Keratinocyte (primary cell): Measurements from ENCODE around the gene NFYC. TPM values are rescaled to one million over a fixed set of nuclear protein-coding genes. Genes with fewer than 3 reads are reported as not detected.
A peak's percentile ranks its signal among the peaks of the same experiment; 100 is the strongest.

Experiments
- DNase-seq: peaks from one replicate; pipeline ENCODE4 v3.0.0-alpha.2; 2011; ENCODE audit warnings: low read depth, missing footprints, low spot score
- FAIRE-seq: peaks from 2 replicates; lab custom pipeline; 2011; peaks lifted over from hg19 to GRCh38; lab: Jason Lieb, UNC
- H2AFZ ChIP-seq: 2 replicates; pipeline ENCODE4 v1.6.0; 2012; ENCODE audit warnings: low read length, control low read depth, inconsistent platforms; ENCODE audit not compliant: control insufficient read depth
- H3K27ac ChIP-seq: 2 replicates; pipeline ENCODE4 v1.5.1; 2011; ENCODE audit warnings: low read length; ENCODE audit not compliant: control insufficient read depth, insufficient read depth
- H3K27me3 ChIP-seq: 3 replicates; pipeline ENCODE4 v1.6.0; 2011; ENCODE audit warnings: low read length; ENCODE audit not compliant: control insufficient read depth, insufficient read depth; ENCODE audit errors: extremely low read depth
- H3K36me3 ChIP-seq, 2 experiments: 2 replicates in 1 of 2; 3 replicates in 1 of 2; pipeline ENCODE4 v1.5.1; 2011; ENCODE audit warnings: low read length in 2 of 2, mild to moderate bottlenecking in 1 of 2; ENCODE audit not compliant: control insufficient read depth in 2 of 2, insufficient read depth in 2 of 2; ENCODE audit errors: extremely low read depth in 1 of 2
- H3K4me1 ChIP-seq: 3 replicates; pipeline ENCODE4 v1.5.1; 2011; ENCODE audit warnings: low read length; ENCODE audit not compliant: control insufficient read depth, insufficient read depth; ENCODE audit errors: extremely low read depth
- H3K4me2 ChIP-seq: 3 replicates; pipeline ENCODE4 v1.6.0; 2011; ENCODE audit warnings: low read depth, low read length; ENCODE audit not compliant: control insufficient read depth, insufficient read depth; ENCODE audit errors: extremely low read depth
- H3K4me3 ChIP-seq, 3 experiments: fragments of 200-600 bp in 1 of 3; sonication (generic) in 1 of 3; 2 replicates in 2 of 3; 3 replicates in 1 of 3; pipeline ENCODE4 v1.5.1; 2011 to 2016; ENCODE audit warnings: low read length in 3 of 3, mild to moderate bottlenecking in 3 of 3, control low read depth in 2 of 3, inconsistent platforms in 1 of 3, low read depth in 1 of 3, mixed read lengths in 1 of 3, mixed run types in 1 of 3, moderate library complexity in 1 of 3; ENCODE audit not compliant: control insufficient read depth in 2 of 3, insufficient read depth in 2 of 3; ENCODE audit errors: extremely low read depth in 1 of 3
- H3K79me2 ChIP-seq: 2 replicates; pipeline ENCODE4 v1.6.0; 2012; ENCODE audit warnings: low read length; ENCODE audit not compliant: control insufficient read depth, insufficient read depth
- H3K9ac ChIP-seq: 3 replicates; pipeline ENCODE4 v1.6.0; 2011; ENCODE audit warnings: low read length; ENCODE audit not compliant: control insufficient read depth, insufficient read depth; ENCODE audit errors: extremely low read depth
- H3K9me1 ChIP-seq: 3 replicates; pipeline ENCODE4 v1.6.0; 2011; ENCODE audit warnings: low read length; ENCODE audit not compliant: control insufficient read depth, insufficient read depth; ENCODE audit errors: extremely low read depth
- H3K9me3 ChIP-seq: 2 replicates; pipeline ENCODE4 v1.5.1; 2012; ENCODE audit warnings: low read depth, low read length; ENCODE audit not compliant: control insufficient read depth
- H4K20me1 ChIP-seq: 3 replicates; pipeline ENCODE4 v1.6.0; 2011; ENCODE audit warnings: low read length; ENCODE audit not compliant: control insufficient read depth, insufficient read depth; ENCODE audit errors: extremely low read depth
- EZH2 ChIP-seq: IDR thresholded peaks from one replicate; pipeline ENCODE4 v1.6.1; 2012; ENCODE audit warnings: inconsistent platforms, mild to moderate bottlenecking, low read length, moderate library complexity
- dilution Hi-C: fragments of 300-500 bp; cut with MboI; formaldehyde crosslinking; loops from one replicate; pipeline ENCODE4 v1.7.0; 2020; ENCODE audit warnings: low sequenced_read_pairs; ENCODE audit not compliant: extremely low pct_ligation_motif_present
- polyA plus RNA-seq, 5 experiments: library from polyadenylated mRNA; depleted of rRNA in 3 of 5; stranded (reverse) in 3 of 5; stranded (forward) in 1 of 5; unstranded in 1 of 5; fragments of >200 nt; gene quantifications; 1 replicate in 1 of 5; 2 replicates in 3 of 5; 3 replicates in 1 of 5; pipeline versions ENCODE4 v1.2.1 to v1.2.3, GENCODE V29; 2011 to 2012; ENCODE audit warnings: missing spikeins in 2 of 5, low read depth in 1 of 5, low replicate concordance in 1 of 5
- TF ChIP-seq, protein P1 (sequence below), 3 experiments: IDR thresholded peaks in 1 of 3; conservative IDR thresholded peaks in 1 of 3; optimal IDR thresholded peaks in 1 of 3; 2 replicates in 2 of 3; 3 replicates in 1 of 3; pipeline versions ENCODE3 to v1.5.1; 2011; ENCODE audit warnings: low read length in 3 of 3, mild to moderate bottlenecking in 3 of 3, moderate library complexity in 2 of 3, control low read depth in 1 of 3, inconsistent platforms in 1 of 3; ENCODE audit not compliant: insufficient read depth in 2 of 3; ENCODE audit errors: extremely low read depth in 1 of 3

Gene NFYC
- polyA plus RNA-seq, 1 donor (not counting 4 experiments of a cell fraction or from before 2014, with no cell fraction given), result 32.4 TPM

DNA sequence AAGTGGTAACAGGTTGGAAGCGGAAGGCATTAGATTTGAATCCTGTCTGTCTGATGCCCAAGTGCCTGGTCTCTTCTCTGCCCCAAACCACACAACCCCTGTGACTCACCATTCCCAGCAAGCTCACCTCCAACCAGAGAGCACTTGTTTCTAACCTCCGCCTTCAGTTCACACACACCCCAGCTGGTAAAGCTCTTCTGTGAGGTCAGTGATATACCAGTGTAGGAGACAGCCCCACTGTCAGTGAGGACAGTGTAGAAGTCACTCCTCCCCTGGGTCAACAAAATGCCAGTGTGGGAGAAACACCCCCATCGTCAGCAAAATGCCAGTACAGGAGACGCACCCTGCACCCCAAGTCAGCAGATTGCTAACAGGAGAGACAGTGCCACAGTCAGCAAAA lies 28.6 kb upstream of the NFYC start:
- H3K4me1 ChIP-seq, result peaks cover 16% of the 10 kb centered on the region
- no peaks in the 10 kb centered on the region for H3K9me3 ChIP-seq
- no peaks in the 10 kb centered on the region for H3K79me2 ChIP-seq
- no peak for TF ChIP-seq EZH2
- TF ChIP-seq, protein P1, sequence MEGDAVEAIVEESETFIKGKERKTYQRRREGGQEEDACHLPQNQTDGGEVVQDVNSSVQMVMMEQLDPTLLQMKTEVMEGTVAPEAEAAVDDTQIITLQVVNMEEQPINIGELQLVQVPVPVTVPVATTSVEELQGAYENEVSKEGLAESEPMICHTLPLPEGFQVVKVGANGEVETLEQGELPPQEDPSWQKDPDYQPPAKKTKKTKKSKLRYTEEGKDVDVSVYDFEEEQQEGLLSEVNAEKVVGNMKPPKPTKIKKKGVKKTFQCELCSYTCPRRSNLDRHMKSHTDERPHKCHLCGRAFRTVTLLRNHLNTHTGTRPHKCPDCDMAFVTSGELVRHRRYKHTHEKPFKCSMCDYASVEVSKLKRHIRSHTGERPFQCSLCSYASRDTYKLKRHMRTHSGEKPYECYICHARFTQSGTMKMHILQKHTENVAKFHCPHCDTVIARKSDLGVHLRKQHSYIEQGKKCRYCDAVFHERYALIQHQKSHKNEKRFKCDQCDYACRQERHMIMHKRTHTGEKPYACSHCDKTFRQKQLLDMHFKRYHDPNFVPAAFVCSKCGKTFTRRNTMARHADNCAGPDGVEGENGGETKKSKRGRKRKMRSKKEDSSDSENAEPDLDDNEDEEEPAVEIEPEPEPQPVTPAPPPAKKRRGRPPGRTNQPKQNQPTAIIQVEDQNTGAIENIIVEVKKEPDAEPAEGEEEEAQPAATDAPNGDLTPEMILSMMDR (optimal IDR thresholded peaks at IDR 0.05 in 1 of 3, IDR thresholded peaks at IDR 0.05 in 1 of 3, conservative IDR thresholded peaks at IDR 0.05 in 1 of 3; ENCODE audit: extremely low read depth in 1 of 3, insufficient read depth in 2 of 3, low read length in 3 of 3), result no peak
- no peaks in the 10 kb centered on the region for H4K20me1 ChIP-seq
- H3K9ac ChIP-seq, result no peak overlapping the region
- H3K36me3 ChIP-seq, result no peaks in the 10 kb centered on the region
- no peak overlapping the region for H3K4me2 ChIP-seq
- H3K27me3 ChIP-seq, result peaks cover 9% of the 10 kb centered on the region
- dilution Hi-C loops, result no loop called here
- H3K27ac ChIP-seq, result no peak overlapping the region
- no peak for DNase-seq
- no peak overlapping the region for H2AFZ ChIP-seq
- peak; percentile 65 for FAIRE-seq
- H3K4me3 ChIP-seq, result no peak overlapping the region
- no peaks in the 10 kb centered on the region for H3K9me1 ChIP-seq

DNA sequence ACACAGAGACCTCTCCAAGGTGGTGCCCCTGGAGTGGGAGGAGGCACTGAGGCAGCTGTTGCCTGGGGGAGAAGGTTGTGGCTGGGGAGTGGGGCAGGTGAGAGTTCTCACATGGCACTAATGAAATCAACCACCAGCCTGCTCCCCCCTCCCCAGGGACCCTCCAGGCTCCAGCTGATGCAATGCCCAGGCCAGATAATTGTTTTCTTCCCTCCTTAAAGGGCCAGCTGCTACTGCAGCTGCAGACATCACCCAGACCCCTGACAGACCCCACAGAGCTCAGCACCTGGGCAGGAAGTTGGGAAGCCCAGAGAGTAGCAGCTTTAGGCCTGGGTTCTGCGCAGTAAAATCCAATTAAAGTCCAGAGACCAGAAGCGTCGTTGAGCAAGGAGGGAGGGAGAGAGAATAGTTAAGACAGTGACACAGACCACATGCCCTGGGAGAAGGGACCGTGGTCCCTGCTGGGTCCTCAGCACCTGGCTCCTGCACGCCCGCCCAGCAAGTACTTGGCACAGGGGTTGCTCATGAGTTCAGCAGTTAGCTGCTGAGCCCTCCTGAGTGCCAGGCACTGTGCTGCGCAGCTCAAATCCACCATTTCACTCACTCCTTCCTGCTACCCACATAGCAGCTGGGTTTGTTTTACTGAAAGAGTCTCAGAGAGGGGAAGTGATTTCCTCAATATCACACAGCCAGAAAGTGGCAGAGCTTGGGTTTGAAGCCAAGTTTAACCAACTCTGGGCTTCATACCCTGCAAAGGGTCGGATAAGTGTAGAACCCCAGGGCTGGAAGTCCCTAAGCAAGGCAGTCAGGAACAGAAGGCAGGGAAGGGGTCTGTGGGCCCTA lies 28.0 kb upstream of the NFYC start:
- Histone ChIP-seq H3K4me3 (no peak overlapping the region), H3K9me3 (no peaks in the 10 kb centered on the region), H3K79me2 (no peaks in the 10 kb centered on the region), H3K27ac (no peak overlapping the region), H4K20me1 (no peaks in the 10 kb centered on the region), H3K4me1 (peaks cover 16% of the 10 kb centered on the region), H2AFZ (no peak overlapping the region), H3K9ac (no peak overlapping the region), H3K27me3 (peaks cover 8% of the 10 kb centered on the region), H3K36me3 (no peaks in the 10 kb centered on the region), H3K9me1 (no peaks in the 10 kb centered on the region), H3K4me2 (no peak overlapping the region)
- no peak for DNase-seq
- TF ChIP-seq, protein P1 (optimal IDR thresholded peaks at IDR 0.05 in 1 of 3, IDR thresholded peaks at IDR 0.05 in 1 of 3, conservative IDR thresholded peaks at IDR 0.05 in 1 of 3; ENCODE audit: extremely low read depth in 1 of 3, insufficient read depth in 2 of 3, low read length in 3 of 3), result no peak
- dilution Hi-C loops, result no loop called here
- no peak for FAIRE-seq
